ENCODE measurements around the gene STK38.
A peak's percentile ranks its signal among the peaks of the same experiment; 100 is the strongest.

Gene STK38

DNA sequence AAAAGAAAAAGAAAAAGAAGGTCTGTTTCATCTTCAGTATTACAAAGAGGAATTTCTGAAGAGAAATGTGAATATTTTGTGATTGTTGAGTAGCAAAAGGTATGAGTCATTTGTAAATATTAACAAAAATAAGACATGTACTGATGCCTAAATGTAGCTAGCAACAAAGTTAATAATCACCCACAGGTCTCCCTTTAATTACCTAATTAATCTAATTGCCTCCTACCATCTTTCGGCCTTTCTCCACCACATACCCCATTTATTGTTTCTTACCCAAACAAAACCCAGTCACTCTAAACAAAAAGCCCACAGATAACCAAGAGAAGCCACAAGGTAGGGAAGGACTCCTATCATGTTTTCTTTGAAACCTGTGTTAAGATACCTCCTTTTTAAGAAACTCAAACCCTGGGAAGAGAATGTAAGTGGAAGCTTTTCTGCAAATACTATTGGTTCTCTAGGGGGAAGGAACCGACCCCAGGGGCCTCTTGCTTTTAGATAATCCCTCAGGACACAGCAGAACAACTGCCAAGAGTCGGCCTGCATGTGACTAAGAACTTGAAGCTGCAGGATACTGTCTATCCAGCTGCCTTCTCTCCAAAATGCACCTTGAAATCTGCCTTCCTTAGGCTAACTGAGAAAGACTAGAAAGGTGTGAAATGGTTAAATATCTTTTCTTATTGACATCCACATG is 16.1 kb upstream of the STK38 start:
- peak; percentile 41 for DNase-seq (ENCODE audit: low read depth)
- TF ChIP-seq CTCF (IDR thresholded peaks at IDR 0.05; ENCODE audit: low read length, missing control alignments): no peak
- H3K4me3 ChIP-seq (replicated peaks; ENCODE audit: low read depth, low read length): no peak overlapping the region

DNA sequence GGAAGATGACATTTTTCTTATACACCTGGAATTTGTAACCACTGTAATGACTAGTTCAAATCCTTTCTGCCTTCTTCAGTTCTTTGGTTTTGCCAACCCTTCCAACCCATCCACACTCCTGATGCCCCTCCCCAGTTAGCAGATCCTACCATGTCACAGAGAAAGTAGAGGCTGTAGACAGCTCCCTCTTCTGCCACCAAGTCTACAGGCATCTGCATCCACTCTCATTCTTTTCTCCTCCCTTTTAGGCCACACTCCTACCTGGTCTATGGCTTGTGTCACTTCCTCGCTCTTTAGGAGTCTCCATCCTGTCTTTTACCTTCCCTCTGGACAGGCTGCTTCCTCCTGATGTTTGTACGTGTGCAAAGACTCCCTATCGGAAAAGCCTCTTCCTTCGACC is 13.5 kb upstream of the STK38 start:
- no peak overlapping the region for H3K4me3 ChIP-seq (replicated peaks; ENCODE audit: low read depth, low read length)
- no peak for TF ChIP-seq CTCF (IDR thresholded peaks at IDR 0.05; ENCODE audit: low read length, missing control alignments)
- no peak for DNase-seq (ENCODE audit: low read depth)

GRCh38 chr6:36559011-36559793 is 11.9 kb upstream of the STK38 start:
- no peak for DNase-seq (ENCODE audit: low read depth)
- no peak for TF ChIP-seq CTCF (IDR thresholded peaks at IDR 0.05; ENCODE audit: low read length, missing control alignments)
- no peak overlapping the region for H3K4me3 ChIP-seq (replicated peaks; ENCODE audit: low read depth, low read length)

DNA sequence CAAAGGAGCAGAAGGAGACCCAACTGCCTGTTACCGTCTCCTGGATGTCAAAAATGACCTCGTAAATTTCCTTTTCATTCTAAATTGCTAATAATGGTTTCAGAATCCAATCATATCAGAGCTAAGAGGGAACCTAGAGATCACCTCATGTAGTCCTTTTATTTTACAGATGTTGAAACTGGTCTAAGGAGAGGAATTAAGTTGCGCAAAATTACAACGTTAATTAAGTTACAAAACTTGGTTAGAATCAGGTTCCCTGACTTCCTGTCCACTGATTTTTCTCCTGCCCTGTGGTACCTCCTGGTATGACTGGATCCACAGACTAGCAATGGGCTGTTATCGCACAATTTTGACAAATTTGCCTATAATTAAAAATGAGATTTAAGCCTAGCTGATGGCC is 9.0 kb upstream of the STK38 start:
- no peak for TF ChIP-seq CTCF (IDR thresholded peaks at IDR 0.05; ENCODE audit: low read length, missing control alignments)

DNA sequence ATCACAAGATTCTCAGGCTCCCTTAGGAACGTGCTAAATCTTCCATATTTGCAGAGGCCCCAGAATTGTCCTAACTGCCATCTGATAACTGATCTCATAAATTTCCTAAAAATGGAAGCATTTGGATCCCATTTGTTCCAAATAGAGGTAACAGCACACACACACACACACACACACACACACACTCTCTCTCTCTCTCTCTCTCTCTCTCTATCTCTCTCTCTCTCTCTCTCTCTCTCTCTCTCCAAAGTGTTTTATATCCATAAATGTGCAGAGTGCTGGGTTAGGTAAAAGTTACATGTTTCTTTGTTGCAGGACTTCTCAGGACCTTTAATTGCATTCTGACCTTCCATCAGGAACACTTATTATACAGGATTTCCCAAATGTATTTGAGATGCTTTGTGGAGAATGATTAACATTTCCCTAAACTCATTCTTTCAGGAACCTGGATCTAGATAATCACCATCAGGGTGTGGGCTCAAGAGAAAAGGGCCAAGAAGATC is 8.5 kb upstream of the STK38 start:
- H3K4me3 ChIP-seq (replicated peaks; ENCODE audit: low read depth, low read length): no peak overlapping the region
- DNase-seq (ENCODE audit: low read depth): no peak
- no peak for TF ChIP-seq CTCF (IDR thresholded peaks at IDR 0.05; ENCODE audit: low read length, missing control alignments)

More for the DNA sequence above, 9.0 kb upstream of the STK38 start:
- DNase-seq (ENCODE audit: low read depth): no peak
- H3K4me3 ChIP-seq (replicated peaks; ENCODE audit: low read depth, low read length): no peak overlapping the region

DNA sequence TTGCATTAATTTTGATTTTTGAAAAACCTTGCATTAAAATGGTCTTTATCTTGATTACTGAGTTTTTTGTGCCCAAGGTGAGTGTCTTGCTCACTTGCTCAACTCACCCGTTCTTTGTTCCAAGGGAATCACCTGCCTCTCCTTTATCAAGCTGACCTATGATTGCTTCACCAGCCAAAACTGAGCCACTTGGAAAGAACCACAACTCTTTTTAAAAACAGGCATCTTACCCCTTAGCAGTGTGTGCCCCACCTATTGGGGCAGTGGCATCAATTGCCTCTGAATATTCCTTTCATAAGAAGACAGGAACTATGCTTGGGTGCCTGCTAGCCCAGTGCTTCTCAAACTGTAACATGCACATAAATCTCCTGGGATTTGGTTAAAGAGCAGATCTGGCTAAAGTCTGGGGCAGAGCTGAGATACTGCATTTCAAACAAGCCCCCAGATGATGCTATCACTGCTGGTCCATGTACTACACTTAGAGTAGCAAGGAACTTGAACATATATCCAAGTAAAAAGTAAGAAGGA is 3.3 kb upstream of the STK38 start:
- no peak for DNase-seq (ENCODE audit: low read depth)
- H3K4me3 ChIP-seq (replicated peaks; ENCODE audit: low read depth, low read length): no peak overlapping the region
- no peak for TF ChIP-seq CTCF (IDR thresholded peaks at IDR 0.05; ENCODE audit: low read length, missing control alignments)
